Trophoblast cell (in vitro differentiated cells and primary cell): ENCODE data around the gene MRPL52.

ENCODE experiments used
- DNase-seq, 2 donors: peaks; one replicate each; pipeline ENCODE4 v3.0.0-alpha.2; 2016
- H2AFZ ChIP-seq: 2 replicates; pipeline ENCODE4 v1.6.1; 2013; ENCODE audit warnings: low read length, moderate library complexity, mild to moderate bottlenecking; ENCODE audit not compliant: insufficient read depth, poor library complexity
- H2AK5ac ChIP-seq: 2 replicates; pipeline ENCODE4 v1.6.1; 2013; ENCODE audit warnings: mild to moderate bottlenecking, low read length
- H2BK120ac ChIP-seq: 2 replicates; pipeline ENCODE4 v1.6.1; 2013; ENCODE audit warnings: low read length, mild to moderate bottlenecking, moderate library complexity; ENCODE audit not compliant: insufficient read depth, poor library complexity
- H2BK12ac ChIP-seq: 2 replicates; pipeline ENCODE4 v1.6.1; 2013; ENCODE audit warnings: mild to moderate bottlenecking, low read length, moderate library complexity
- H2BK5ac ChIP-seq: 2 replicates; pipeline ENCODE4 v1.6.1; 2013; ENCODE audit warnings: low read length, low read depth, moderate library complexity, mild to moderate bottlenecking; ENCODE audit not compliant: poor library complexity
- H3K14ac ChIP-seq: 2 replicates; pipeline ENCODE4 v1.6.1; 2013; ENCODE audit warnings: mild to moderate bottlenecking, low read length
- H3K18ac ChIP-seq: 2 replicates; pipeline ENCODE4 v1.6.1; 2013; ENCODE audit warnings: mild to moderate bottlenecking, low read length
- H3K23ac ChIP-seq: 2 replicates; pipeline ENCODE4 v1.6.1; 2013; ENCODE audit warnings: low read length
- H3K27ac ChIP-seq: 2 replicates; pipeline ENCODE4 v1.5.1; 2013; ENCODE audit warnings: low read depth, mild to moderate bottlenecking, inconsistent platforms, low read length, moderate library complexity
- H3K27me3 ChIP-seq: 2 replicates; pipeline ENCODE4 v1.6.1; 2013; ENCODE audit warnings: inconsistent platforms, mild to moderate bottlenecking, low read length, moderate library complexity; ENCODE audit not compliant: insufficient read depth
- H3K36me3 ChIP-seq, 2 experiments: 1 replicate in 1 of 2; 2 replicates in 1 of 2; pipeline ENCODE4 v1.6.1; 2013; ENCODE audit warnings: low read length in 2 of 2, mild to moderate bottlenecking in 2 of 2, moderate library complexity in 1 of 2; ENCODE audit not compliant: insufficient read depth in 2 of 2, control insufficient read depth in 1 of 2
- H3K4ac ChIP-seq: 2 replicates; pipeline ENCODE4 v1.6.1; 2013; ENCODE audit warnings: low read depth, mild to moderate bottlenecking, low read length, moderate library complexity
- H3K4me1 ChIP-seq, 2 experiments: 1 replicate in 1 of 2; 2 replicates in 1 of 2; pipeline ENCODE4 v1.6.1; 2013; ENCODE audit warnings: low read length in 2 of 2, mild to moderate bottlenecking in 2 of 2, moderate library complexity in 1 of 2; ENCODE audit not compliant: insufficient read depth in 2 of 2, control insufficient read depth in 1 of 2
- H3K4me2 ChIP-seq: 2 replicates; pipeline ENCODE4 v1.6.1; 2013; ENCODE audit warnings: inconsistent platforms, mild to moderate bottlenecking, low read length, moderate library complexity
- H3K4me3 ChIP-seq: 2 replicates; pipeline ENCODE4 v1.5.1; 2013; ENCODE audit warnings: mild to moderate bottlenecking, low read depth, low read length, inconsistent platforms
- H3K79me1 ChIP-seq: one replicate; pipeline ENCODE4 v1.6.1; 2013; ENCODE audit warnings: low read length
- H3K79me2 ChIP-seq: 2 replicates; pipeline ENCODE4 v1.6.1; 2013; ENCODE audit warnings: low read length, mild to moderate bottlenecking; ENCODE audit not compliant: control insufficient read depth, insufficient read depth, poor library complexity
- H3K9ac ChIP-seq: 2 replicates; pipeline ENCODE4 v1.6.1; 2013; ENCODE audit warnings: mild to moderate bottlenecking, low read length
- H3K9me3 ChIP-seq: 2 replicates; pipeline ENCODE4 v1.6.1; 2013; ENCODE audit warnings: low read depth, mild to moderate bottlenecking, control low read depth, inconsistent platforms, low read length; ENCODE audit not compliant: insufficient read depth
- H4K12ac ChIP-seq: 2 replicates; pipeline ENCODE4 v1.6.1; 2013; ENCODE audit warnings: low read depth, mild to moderate bottlenecking, low read length, moderate library complexity
- H4K8ac ChIP-seq: 2 replicates; pipeline ENCODE4 v1.6.1; 2013; ENCODE audit warnings: low read depth, mild to moderate bottlenecking, low read length, moderate library complexity
- H4K91ac ChIP-seq: one replicate; pipeline ENCODE4 v1.6.1; 2013; ENCODE audit warnings: low read depth, mild to moderate bottlenecking, low read length, moderate library complexity
- WGBS: extraction: QIAGEN DNeasy Blood & Tissue Kit; methylation state at CpG from one replicate; pipeline ENCODE4 v1.1.7; 2013; ENCODE audit warnings: missing lambda C conversion rate; ENCODE audit not compliant: insufficient read length, insufficient coverage; ENCODE audit errors: extremely low coverage; 5-methylcytosine and 5-hydroxymethylcytosine counted together

The MRPL52 gene

GRCh38 chr14:22847661-22848341 lies 18.1 kb downstream of the MRPL52 start:
- H4K91ac ChIP-seq, result no peak overlapping the region
- no peaks in the 10 kb centered on the region for H3K9me3 ChIP-seq
- no peak overlapping the region for H3K4me2 ChIP-seq
- H2AK5ac ChIP-seq, result no peak overlapping the region
- peak overlapping the region; percentile 38 for H3K18ac ChIP-seq
- H3K79me2 ChIP-seq, result no peaks in the 10 kb centered on the region
- no peak overlapping the region for H2AFZ ChIP-seq
- peak overlapping the region; percentile 36 for H3K27ac ChIP-seq
- no peak overlapping the region for H2BK12ac ChIP-seq
- H3K4ac ChIP-seq, result no peak overlapping the region
- peaks cover 30 to 40% of the 10 kb centered on the region in 2 experiments for H3K4me1 ChIP-seq
- peaks cover 7% of the 10 kb centered on the region for H3K79me1 ChIP-seq
- WGBS, result no CpG with 5 or more reads among the region's 14 CpGs
- DNase-seq, result peak; percentile 84 to 89
- no peak overlapping the region for H4K12ac ChIP-seq
- no peak overlapping the region for H3K14ac ChIP-seq
- no peak overlapping the region for H3K23ac ChIP-seq
- H3K27me3 ChIP-seq, result no peaks in the 10 kb centered on the region
- peaks cover 43 to 46% of the 10 kb centered on the region in 2 experiments for H3K36me3 ChIP-seq
- H3K4me3 ChIP-seq, result no peak overlapping the region
- H2BK5ac ChIP-seq, result peak overlapping the region; percentile 15
- H2BK120ac ChIP-seq, result no peak overlapping the region
- H3K9ac ChIP-seq, result no peak overlapping the region
- H4K8ac ChIP-seq, result no peak overlapping the region

- peak overlapping the region; percentile 4 for H4K8ac ChIP-seq
- H2BK12ac ChIP-seq, result no peak overlapping the region
- peaks cover 2% of the 10 kb centered on the region for H3K79me2 ChIP-seq
- H3K23ac ChIP-seq, result no peak overlapping the region
- DNase-seq, result no peak
- H3K14ac ChIP-seq, result no peak overlapping the region
- no peaks in the 10 kb centered on the region for H3K9me3 ChIP-seq
- H3K27ac ChIP-seq, result peak overlapping the region; percentile 36
- peak overlapping the region; percentile 6 for H4K91ac ChIP-seq
- H3K4me3 ChIP-seq, result no peak overlapping the region
- no peak overlapping the region for H3K4me2 ChIP-seq
- H2BK120ac ChIP-seq, result no peak overlapping the region
- H3K27me3 ChIP-seq, result no peaks in the 10 kb centered on the region
- no peak overlapping the region for H3K4ac ChIP-seq
- H2AFZ ChIP-seq, result peak overlapping the region; percentile 19
- H4K12ac ChIP-seq, result no peak overlapping the region
- H3K9ac ChIP-seq, result no peak overlapping the region
- H2AK5ac ChIP-seq, result no peak overlapping the region
- peaks cover 11% of the 10 kb centered on the region for H3K79me1 ChIP-seq
- H2BK5ac ChIP-seq, result no peak overlapping the region
- peaks cover 33 to 44% of the 10 kb centered on the region in 2 experiments for H3K4me1 ChIP-seq
- WGBS, result no CpG with 5 or more reads among the region's 12 CpGs
- peak overlapping the region; percentile 48 for H3K18ac ChIP-seq
- H3K36me3 ChIP-seq, result peaks cover 35 to 38% of the 10 kb centered on the region in 2 experiments
Measured at GRCh38 chr14:22848351-22849164, 18.9 kb downstream of the MRPL52 start.

GRCh38 chr14:22849212-22849819 lies 19.6 kb downstream of the MRPL52 start:
- Histone ChIP-seq H3K4me2 (no peak overlapping the region), H3K27ac (peak overlapping the region; percentile 8), H3K79me1 (peaks cover 11% of the 10 kb centered on the region), H4K12ac (peak overlapping the region; percentile 55), H3K18ac (peak overlapping the region; percentile 51), H2BK5ac (no peak overlapping the region), H3K23ac (no peak overlapping the region), H3K79me2 (peaks cover 2% of the 10 kb centered on the region), H4K91ac (peak overlapping the region; percentile 47), H3K14ac (no peak overlapping the region), H2BK12ac (peak overlapping the region; percentile 80), H2AK5ac (peak overlapping the region; percentile 59), H3K4me1 (peaks cover 33 to 44% of the 10 kb centered on the region in 2 experiments), H3K36me3 (peaks cover 28 to 31% of the 10 kb centered on the region in 2 experiments), H3K27me3 (no peaks in the 10 kb centered on the region), H2AFZ (no peak overlapping the region), H2BK120ac (peak overlapping the region; percentile 16), H3K4me3 (no peak overlapping the region), H3K4ac (peak overlapping the region; percentile 9), H4K8ac (peak overlapping the region; percentile 8), H3K9ac (no peak overlapping the region), H3K9me3 (no peaks in the 10 kb centered on the region)
- WGBS, result no CpG with 5 or more reads among the region's 19 CpGs
- peak in 1 of 2 donors; percentile 9 for DNase-seq

- H3K9me3 ChIP-seq, result no peaks in the 10 kb centered on the region
- WGBS, result no CpG with 5 or more reads among the region's 9 CpGs
- no peak overlapping the region for H3K18ac ChIP-seq
- peaks cover 9 to 12% of the 10 kb centered on the region in 2 experiments for H3K36me3 ChIP-seq
- H3K79me2 ChIP-seq, result peaks cover 2% of the 10 kb centered on the region
- H3K27me3 ChIP-seq, result no peaks in the 10 kb centered on the region
- peak overlapping the region; percentile 10 for H2BK5ac ChIP-seq
- H4K8ac ChIP-seq, result peak overlapping the region; percentile 2
- no peak overlapping the region for H3K4me2 ChIP-seq
- no peak overlapping the region for H3K9ac ChIP-seq
- H4K12ac ChIP-seq, result no peak overlapping the region
- H2AK5ac ChIP-seq, result peak overlapping the region; percentile 11
- H3K4me3 ChIP-seq, result no peak overlapping the region
- H3K79me1 ChIP-seq, result peaks cover 11% of the 10 kb centered on the region
- peak; percentile 25 to 37 for DNase-seq
- peak overlapping the region; percentile 9 for H2BK12ac ChIP-seq
- H3K4me1 ChIP-seq, result peaks cover 28 to 41% of the 10 kb centered on the region in 2 experiments
- H3K4ac ChIP-seq, result no peak overlapping the region
- H3K23ac ChIP-seq, result no peak overlapping the region
- peak overlapping the region; percentile 1 for H2BK120ac ChIP-seq
- no peak overlapping the region for H2AFZ ChIP-seq
- peak overlapping the region; percentile 68 for H4K91ac ChIP-seq
- H3K27ac ChIP-seq, result peak overlapping the region; percentile 6
- no peak overlapping the region for H3K14ac ChIP-seq
Measured at GRCh38 chr14:22850944-22851764, 21.5 kb downstream of the MRPL52 start.
